PFSK-1 (cell line): ENCODE results near the gene PIK3R4.

Experiments
- FOXP2 ChIP-seq: optimal IDR thresholded peaks from 2 replicates; pipeline ENCODE3; 2011; ENCODE audit warnings: borderline replicate concordance, control low read depth, inconsistent platforms; ENCODE audit not compliant: insufficient read depth; ENCODE audit errors: extremely low read length, extremely low read depth
- POLR2AphosphoS5 ChIP-seq: IDR thresholded peaks from 2 replicates; pipeline ENCODE4 v1.6.1; 2012; ENCODE audit warnings: low read depth, mild to moderate bottlenecking, control low read depth, low read length, moderate library complexity
- REST ChIP-seq, 2 experiments: IDR thresholded peaks; 2 replicates each; pipeline versions ENCODE4 v1.6.1 to v1.8.0; 2011 to 2012; ENCODE audit warnings: low read depth in 2 of 2, low read length in 2 of 2, control low read depth in 1 of 2, inconsistent platforms in 1 of 2, mild to moderate bottlenecking in 1 of 2, moderate library complexity in 1 of 2; ENCODE audit not compliant: insufficient read depth in 1 of 2
- SIN3A ChIP-seq: IDR thresholded peaks from 2 replicates; pipeline ENCODE4 v1.6.1; 2012; ENCODE audit warnings: mild to moderate bottlenecking, low read length, moderate library complexity, borderline replicate concordance; ENCODE audit not compliant: insufficient read depth
- TAF1 ChIP-seq: IDR thresholded peaks from 2 replicates; pipeline ENCODE4 v1.6.1; 2012; ENCODE audit warnings: low read length, control low read depth, borderline replicate concordance; ENCODE audit not compliant: insufficient read depth

PIK3R4 gene

GRCh38 chr3:130770644-130771043 is 24.0 kb upstream of the PIK3R4 start:
- TF ChIP-seq SIN3A (no peak), TAF1 (no peak), REST (IDR thresholded peaks at IDR 0.05; ENCODE audit: insufficient read depth in 1 of 2, low read depth in 2 of 2, low read length in 2 of 2) (no peak), FOXP2 (no peak), POLR2AphosphoS5 (no peak)

GRCh38 chr3:130761730-130762311 is 15.2 kb upstream of the PIK3R4 start:
- TF ChIP-seq POLR2AphosphoS5 (no peak), REST (IDR thresholded peaks at IDR 0.05; ENCODE audit: insufficient read depth in 1 of 2, low read depth in 2 of 2, low read length in 2 of 2) (no peak), FOXP2 (no peak), SIN3A (no peak), TAF1 (no peak)

GRCh38 chr3:130760922-130761321 is 14.3 kb upstream of the PIK3R4 start:
- TF ChIP-seq FOXP2 (no peak), REST (IDR thresholded peaks at IDR 0.05; ENCODE audit: insufficient read depth in 1 of 2, low read depth in 2 of 2, low read length in 2 of 2) (no peak), POLR2AphosphoS5 (no peak), TAF1 (no peak), SIN3A (no peak)

- TF ChIP-seq REST (IDR thresholded peaks at IDR 0.05; ENCODE audit: insufficient read depth in 1 of 2, low read depth in 2 of 2, low read length in 2 of 2) (no peak), SIN3A (no peak), POLR2AphosphoS5 (no peak), TAF1 (no peak), FOXP2 (no peak)
These were observed 13.2 kb upstream of the PIK3R4 start for GRCh38 chr3:130759692-130760338.

GRCh38 chr3:130758624-130759369 is 12.2 kb upstream of the PIK3R4 start:
- no peak for TF ChIP-seq REST (IDR thresholded peaks at IDR 0.05; ENCODE audit: insufficient read depth in 1 of 2, low read depth in 2 of 2, low read length in 2 of 2)
- TF ChIP-seq TAF1, result no peak
- no peak for TF ChIP-seq SIN3A
- no peak for TF ChIP-seq POLR2AphosphoS5
- no peak for TF ChIP-seq FOXP2
